Ovary (tissue), 3 donors: ENCODE data around the gene CCL19.

Source experiments
- EP300 ChIP-seq: sonication (generic); formaldehyde crosslinking; IDR thresholded peaks from one replicate; pipeline ENCODE4 v1.6.1; 2017; ENCODE audit warnings: antibody characterized with exemption
- POLR2A ChIP-seq: fragments of 450-650 bp; IDR thresholded peaks from one replicate; pipeline ENCODE4 v1.6.1; 2017; ENCODE audit warnings: antibody characterized with exemption, mild to moderate bottlenecking, moderate library complexity
- TF ChIP-seq, protein P1 (sequence below), 3 donors: fragments of 450-650 bp in 2 of 3; fragments of 200-600 bp in 1 of 3; IDR thresholded peaks; one replicate each; pipeline versions ENCODE4 v1.5.1 to v1.8.0; 2016 to 2022; ENCODE audit warnings: antibody characterized with exemption in 3 of 3, mild to moderate bottlenecking in 1 of 3
- donor health status: DM: no; HTN: no; CAD: no.

DNA sequence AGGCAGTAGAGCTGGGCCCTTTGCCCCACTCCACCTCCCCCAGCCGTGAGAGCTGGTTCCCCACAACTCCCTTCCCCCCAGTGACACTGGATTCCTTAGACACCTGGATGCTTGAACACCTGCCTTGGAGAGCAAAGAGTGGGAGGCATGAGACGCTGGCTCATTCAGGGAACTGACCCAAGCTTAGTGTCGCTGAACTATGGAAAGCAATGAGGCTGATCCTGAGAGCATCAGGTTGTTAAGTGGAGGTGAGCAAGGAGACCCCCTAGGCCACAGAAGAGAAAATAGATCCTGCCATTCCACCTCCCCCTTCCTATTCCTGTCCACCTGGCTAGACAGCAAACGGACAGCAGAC lies 2.0 kb downstream of the CCL19 start:
- TF ChIP-seq, protein P1, sequence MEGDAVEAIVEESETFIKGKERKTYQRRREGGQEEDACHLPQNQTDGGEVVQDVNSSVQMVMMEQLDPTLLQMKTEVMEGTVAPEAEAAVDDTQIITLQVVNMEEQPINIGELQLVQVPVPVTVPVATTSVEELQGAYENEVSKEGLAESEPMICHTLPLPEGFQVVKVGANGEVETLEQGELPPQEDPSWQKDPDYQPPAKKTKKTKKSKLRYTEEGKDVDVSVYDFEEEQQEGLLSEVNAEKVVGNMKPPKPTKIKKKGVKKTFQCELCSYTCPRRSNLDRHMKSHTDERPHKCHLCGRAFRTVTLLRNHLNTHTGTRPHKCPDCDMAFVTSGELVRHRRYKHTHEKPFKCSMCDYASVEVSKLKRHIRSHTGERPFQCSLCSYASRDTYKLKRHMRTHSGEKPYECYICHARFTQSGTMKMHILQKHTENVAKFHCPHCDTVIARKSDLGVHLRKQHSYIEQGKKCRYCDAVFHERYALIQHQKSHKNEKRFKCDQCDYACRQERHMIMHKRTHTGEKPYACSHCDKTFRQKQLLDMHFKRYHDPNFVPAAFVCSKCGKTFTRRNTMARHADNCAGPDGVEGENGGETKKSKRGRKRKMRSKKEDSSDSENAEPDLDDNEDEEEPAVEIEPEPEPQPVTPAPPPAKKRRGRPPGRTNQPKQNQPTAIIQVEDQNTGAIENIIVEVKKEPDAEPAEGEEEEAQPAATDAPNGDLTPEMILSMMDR (IDR thresholded peaks at IDR 0.05), result no peak
- TF ChIP-seq EP300, result no peak
- TF ChIP-seq POLR2A, result no peak
